HL-60 (cell line): ENCODE data around the gene INPP5E.

Experiments
- DNase-seq, 2 experiments: peaks; one replicate each; pipeline ENCODE4 v3.0.0-alpha.2; 2010 to 2020; ENCODE audit warnings: low read depth in 1 of 2, low spot score in 1 of 2
- H3K27ac ChIP-seq: fragments of 250-450 bp; sonication (Bioruptor Pico); replicated peaks from 2 replicates; pipeline ENCODE4 v1.5.1; 2020; ENCODE audit warnings: mild to moderate bottlenecking, moderate library complexity
- H3K27me3 ChIP-seq: fragments of 250-450 bp; sonication (Bioruptor Pico); 2 replicates; pipeline ENCODE4 v1.5.1; 2021; ENCODE audit warnings: mild to moderate bottlenecking, moderate library complexity; ENCODE audit not compliant: insufficient read depth, poor library complexity, severe bottlenecking
- H3K4me3 ChIP-seq: replicated peaks from 2 replicates; pipeline ENCODE4 v1.5.1; 2011; ENCODE audit warnings: mild to moderate bottlenecking, control low read depth, low read length; ENCODE audit not compliant: insufficient read depth
- GABPA ChIP-seq: IDR thresholded peaks from 2 replicates; pipeline ENCODE4 v1.6.1; 2012; ENCODE audit warnings: low read depth
- POLR2AphosphoS5 ChIP-seq: IDR thresholded peaks from 2 replicates; pipeline ENCODE4 v1.6.1; 2012; ENCODE audit warnings: low read depth
- SPI1 ChIP-seq: IDR thresholded peaks from 2 replicates; pipeline ENCODE4 v1.6.1; 2012; ENCODE audit warnings: low read depth, mild to moderate bottlenecking, borderline replicate concordance
- TF ChIP-seq, protein P1 (sequence below): IDR thresholded peaks from 2 replicates; pipeline ENCODE4 v1.6.1; 2012; ENCODE audit warnings: low read depth; ENCODE audit not compliant: insufficient replicate concordance
- TF ChIP-seq, protein P2 (sequence below): IDR thresholded peaks from one replicate; pipeline ENCODE4 v1.5.1; 2011; ENCODE audit warnings: low read length, control low read depth, inconsistent platforms; ENCODE audit not compliant: insufficient read depth

INPP5E gene

GRCh38 chr9:136486823-136487620, 47.4 kb upstream of the INPP5E start:
- H3K27ac ChIP-seq: no peak overlapping the region
- no peak for DNase-seq
- H3K4me3 ChIP-seq: no peak overlapping the region
- no peak for TF ChIP-seq GABPA
- H3K27me3 ChIP-seq: no peaks in the 10 kb centered on the region

GRCh38 chr9:136486131-136486530, 46.5 kb upstream of the INPP5E start:
- Histone ChIP-seq H3K27me3 (no peaks in the 10 kb centered on the region), H3K27ac (no peak overlapping the region), H3K4me3 (no peak overlapping the region)
- no peak for TF ChIP-seq GABPA
- TF ChIP-seq, protein P1, sequence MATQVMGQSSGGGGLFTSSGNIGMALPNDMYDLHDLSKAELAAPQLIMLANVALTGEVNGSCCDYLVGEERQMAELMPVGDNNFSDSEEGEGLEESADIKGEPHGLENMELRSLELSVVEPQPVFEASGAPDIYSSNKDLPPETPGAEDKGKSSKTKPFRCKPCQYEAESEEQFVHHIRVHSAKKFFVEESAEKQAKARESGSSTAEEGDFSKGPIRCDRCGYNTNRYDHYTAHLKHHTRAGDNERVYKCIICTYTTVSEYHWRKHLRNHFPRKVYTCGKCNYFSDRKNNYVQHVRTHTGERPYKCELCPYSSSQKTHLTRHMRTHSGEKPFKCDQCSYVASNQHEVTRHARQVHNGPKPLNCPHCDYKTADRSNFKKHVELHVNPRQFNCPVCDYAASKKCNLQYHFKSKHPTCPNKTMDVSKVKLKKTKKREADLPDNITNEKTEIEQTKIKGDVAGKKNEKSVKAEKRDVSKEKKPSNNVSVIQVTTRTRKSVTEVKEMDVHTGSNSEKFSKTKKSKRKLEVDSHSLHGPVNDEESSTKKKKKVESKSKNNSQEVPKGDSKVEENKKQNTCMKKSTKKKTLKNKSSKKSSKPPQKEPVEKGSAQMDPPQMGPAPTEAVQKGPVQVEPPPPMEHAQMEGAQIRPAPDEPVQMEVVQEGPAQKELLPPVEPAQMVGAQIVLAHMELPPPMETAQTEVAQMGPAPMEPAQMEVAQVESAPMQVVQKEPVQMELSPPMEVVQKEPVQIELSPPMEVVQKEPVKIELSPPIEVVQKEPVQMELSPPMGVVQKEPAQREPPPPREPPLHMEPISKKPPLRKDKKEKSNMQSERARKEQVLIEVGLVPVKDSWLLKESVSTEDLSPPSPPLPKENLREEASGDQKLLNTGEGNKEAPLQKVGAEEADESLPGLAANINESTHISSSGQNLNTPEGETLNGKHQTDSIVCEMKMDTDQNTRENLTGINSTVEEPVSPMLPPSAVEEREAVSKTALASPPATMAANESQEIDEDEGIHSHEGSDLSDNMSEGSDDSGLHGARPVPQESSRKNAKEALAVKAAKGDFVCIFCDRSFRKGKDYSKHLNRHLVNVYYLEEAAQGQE: no peak
- TF ChIP-seq SPI1: no peak
- no peak for TF ChIP-seq POLR2AphosphoS5
- TF ChIP-seq, protein P2, sequence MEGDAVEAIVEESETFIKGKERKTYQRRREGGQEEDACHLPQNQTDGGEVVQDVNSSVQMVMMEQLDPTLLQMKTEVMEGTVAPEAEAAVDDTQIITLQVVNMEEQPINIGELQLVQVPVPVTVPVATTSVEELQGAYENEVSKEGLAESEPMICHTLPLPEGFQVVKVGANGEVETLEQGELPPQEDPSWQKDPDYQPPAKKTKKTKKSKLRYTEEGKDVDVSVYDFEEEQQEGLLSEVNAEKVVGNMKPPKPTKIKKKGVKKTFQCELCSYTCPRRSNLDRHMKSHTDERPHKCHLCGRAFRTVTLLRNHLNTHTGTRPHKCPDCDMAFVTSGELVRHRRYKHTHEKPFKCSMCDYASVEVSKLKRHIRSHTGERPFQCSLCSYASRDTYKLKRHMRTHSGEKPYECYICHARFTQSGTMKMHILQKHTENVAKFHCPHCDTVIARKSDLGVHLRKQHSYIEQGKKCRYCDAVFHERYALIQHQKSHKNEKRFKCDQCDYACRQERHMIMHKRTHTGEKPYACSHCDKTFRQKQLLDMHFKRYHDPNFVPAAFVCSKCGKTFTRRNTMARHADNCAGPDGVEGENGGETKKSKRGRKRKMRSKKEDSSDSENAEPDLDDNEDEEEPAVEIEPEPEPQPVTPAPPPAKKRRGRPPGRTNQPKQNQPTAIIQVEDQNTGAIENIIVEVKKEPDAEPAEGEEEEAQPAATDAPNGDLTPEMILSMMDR: no peak
- DNase-seq: no peak

GRCh38 chr9:136485049-136486045, 45.7 kb upstream of the INPP5E start:
- H3K4me3 ChIP-seq: no peak overlapping the region
- H3K27me3 ChIP-seq: no peaks in the 10 kb centered on the region
- peak; percentile 41 to 83 for DNase-seq
- H3K27ac ChIP-seq: no peak overlapping the region
- no peak for TF ChIP-seq POLR2AphosphoS5
- TF ChIP-seq, protein P2: peak; percentile 89

DNA sequence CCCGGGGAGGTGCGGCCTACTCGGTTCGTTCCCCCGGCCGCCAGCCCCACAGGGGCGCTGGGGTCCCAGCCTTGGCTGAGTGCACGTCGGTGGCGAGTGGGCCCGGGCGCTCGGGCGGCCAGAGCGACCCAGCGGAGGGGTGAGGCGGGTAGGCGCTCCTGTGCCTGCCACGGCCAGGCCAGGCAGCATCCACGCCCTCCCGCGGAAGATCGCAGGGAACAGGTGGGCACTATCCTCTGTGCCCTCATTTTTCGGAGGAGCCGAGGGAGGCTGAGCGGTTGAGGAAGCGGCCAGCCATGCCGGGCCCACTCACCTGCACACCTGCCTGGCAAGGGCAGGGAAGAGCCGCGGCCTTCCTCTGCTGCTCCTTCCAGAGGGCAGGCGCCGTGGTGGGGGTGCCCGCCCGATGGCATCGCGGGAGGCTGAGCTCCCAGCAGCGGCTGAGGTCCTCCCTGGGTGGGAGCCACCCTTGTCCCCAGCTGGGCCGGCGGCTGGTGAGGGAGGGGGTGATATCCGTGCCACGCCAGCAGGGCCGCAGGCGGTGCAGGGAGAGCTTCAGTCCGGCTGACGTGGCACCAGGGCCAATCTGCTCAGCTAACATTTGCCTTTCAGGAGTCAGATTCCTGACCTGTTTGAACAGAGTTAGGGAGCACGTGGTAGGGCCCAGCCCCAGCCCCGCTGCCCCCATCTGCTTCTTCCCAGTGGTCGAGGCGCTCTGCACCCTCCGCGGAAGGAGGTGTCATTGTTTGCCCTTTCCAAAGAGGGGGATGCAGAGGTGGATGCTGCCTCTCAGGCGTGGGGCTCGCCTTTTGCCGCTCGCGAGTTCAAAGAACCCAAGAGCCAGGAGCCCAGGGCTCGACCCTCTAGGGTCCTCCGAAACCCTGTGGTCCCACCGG, 44.8 kb upstream of the INPP5E start:
- Histone ChIP-seq H3K4me3 (peak overlapping the region; percentile 55), H3K27ac (peak overlapping the region; percentile 9; the same call in 1 of the 2 replicates), H3K27me3 (no peaks in the 10 kb centered on the region)
- DNase-seq: no peak
- TF ChIP-seq, protein P1: no peak
- TF ChIP-seq POLR2AphosphoS5: no peak
